ENCODE measurements around the gene CTDSP2. TPM values are rescaled to one million over a fixed set of nuclear protein-coding genes. Genes with fewer than 3 reads are reported as not detected.
"Not testable (repeated sequence)": the region's sequence is repeated elsewhere in the genome, so short reads cannot be mapped to it uniquely, and the experiment has no call there.

The CTDSP2 gene
- polyA plus RNA-seq, 1 of the 3 experiments (the other 2 are of a cell fraction), result 119 TPM

DNA sequence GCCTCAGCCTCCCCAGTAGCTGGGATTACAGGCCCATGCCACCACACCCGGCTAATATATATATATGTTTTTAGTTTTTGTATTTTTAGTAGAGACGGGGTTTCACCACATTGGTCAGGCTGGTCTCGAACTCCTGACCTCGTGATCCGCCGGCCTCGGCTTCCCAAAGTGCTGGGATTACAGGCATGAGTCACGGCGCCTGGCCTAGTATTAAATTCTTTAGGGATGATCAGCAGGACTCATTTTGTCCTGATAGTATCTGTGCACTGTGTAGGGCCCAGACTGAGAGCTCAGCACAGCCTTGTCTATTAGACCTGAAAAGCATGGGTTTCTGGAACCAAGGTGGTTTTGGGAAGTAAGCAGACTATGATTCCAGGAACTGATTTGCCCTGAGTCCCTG lies 34.5 kb upstream of the CTDSP2 start:
- H3F3A ChIP-seq (replicated peaks; ENCODE audit: insufficient read depth); POLR2A ChIA-PET; H3K9ac ChIP-seq; H4K20me1 ChIP-seq (ENCODE audit: insufficient read depth); H3K4me3 ChIP-seq (ENCODE audit: low read depth in 2 of 2, low read length in 1 of 2); H3K27me3 ChIP-seq (ENCODE audit: insufficient read depth); H3K36me3 ChIP-seq (replicated peaks in 1 of 2; ENCODE audit: control insufficient read depth in 1 of 2, insufficient read depth in 2 of 2, low read length in 1 of 2); H3K79me2 ChIP-seq (ENCODE audit: insufficient read depth); H2AFZ ChIP-seq (ENCODE audit: low read depth); H3K4me1 ChIP-seq (ENCODE audit: control insufficient read depth in 1 of 2, insufficient read depth in 2 of 2, low read depth in 1 of 2, low read length in 1 of 2); H3K9me3 ChIP-seq; DNase-seq; H3K9me2 ChIP-seq: not testable (repeated sequence)
- 69% methylated on average over 9 of the region's 9 CpGs for WGBS (ENCODE audit: low lambda C conversion rate)
- CTCF ChIA-PET, result interaction anchor here (0.7 to 1.1 kb wide), 2 partner anchors 15 to 952 kb away, joined by 3 read pairs; no protein-coding TSS in a partner anchor
- H3K27ac ChIP-seq (ENCODE audit: low read depth in 2 of 2, low read length in 1 of 2), result peak overlapping the region; percentile 64 to 66
- 0 out of 2 replicates have a peak, but pooled peaks have one; percentile 21 for TF ChIP-seq TEAD4 (IDR thresholded peaks at IDR 0.05; ENCODE audit: borderline replicate concordance, insufficient read depth)
- peak in 1 of 2 experiments; percentile 21; a peak in 1 of 4 replicates for TF ChIP-seq EP300 (IDR thresholded peaks at IDR 0.05; ENCODE audit: borderline replicate concordance in 1 of 2, low read depth in 1 of 2, low read length in 1 of 2)
- TF ChIP-seq TCF12 (IDR thresholded peaks at IDR 0.05), result peak; percentile 42; the same call in 1 of the 2 replicates
- 0 out of 2 replicates have a peak, but pooled peaks have one; percentile 21 for TF ChIP-seq FOXM1 (IDR thresholded peaks at IDR 0.05; ENCODE audit: low read depth)
- TF ChIP-seq, protein P1, sequence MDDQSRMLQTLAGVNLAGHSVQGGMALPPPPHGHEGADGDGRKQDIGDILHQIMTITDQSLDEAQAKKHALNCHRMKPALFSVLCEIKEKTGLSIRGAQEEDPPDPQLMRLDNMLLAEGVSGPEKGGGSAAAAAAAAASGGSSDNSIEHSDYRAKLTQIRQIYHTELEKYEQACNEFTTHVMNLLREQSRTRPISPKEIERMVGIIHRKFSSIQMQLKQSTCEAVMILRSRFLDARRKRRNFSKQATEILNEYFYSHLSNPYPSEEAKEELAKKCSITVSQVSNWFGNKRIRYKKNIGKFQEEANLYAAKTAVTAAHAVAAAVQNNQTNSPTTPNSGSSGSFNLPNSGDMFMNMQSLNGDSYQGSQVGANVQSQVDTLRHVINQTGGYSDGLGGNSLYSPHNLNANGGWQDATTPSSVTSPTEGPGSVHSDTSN (IDR thresholded peaks at IDR 0.05), result peak; percentile 34; the same call in 1 of the 2 replicates
- peak; percentile 74 for TF ChIP-seq JUND (IDR thresholded peaks at IDR 0.05)
- TF ChIP-seq RXRA (IDR thresholded peaks at IDR 0.05; ENCODE audit: borderline replicate concordance, low read depth), result peak; percentile 79; the same call in 1 of the 2 replicates
- TF ChIP-seq NFIC (IDR thresholded peaks at IDR 0.05; ENCODE audit: borderline replicate concordance), result 0 out of 2 replicates have a peak, but pooled peaks have one; percentile 21
- peak; percentile 75 for TF ChIP-seq FOSL2 (IDR thresholded peaks at IDR 0.05; ENCODE audit: borderline replicate concordance, low read depth)
- H3K4me2 ChIP-seq, result 0 out of 2 replicates have a peak overlapping the region, but pooled peaks have one; percentile 38

DNA sequence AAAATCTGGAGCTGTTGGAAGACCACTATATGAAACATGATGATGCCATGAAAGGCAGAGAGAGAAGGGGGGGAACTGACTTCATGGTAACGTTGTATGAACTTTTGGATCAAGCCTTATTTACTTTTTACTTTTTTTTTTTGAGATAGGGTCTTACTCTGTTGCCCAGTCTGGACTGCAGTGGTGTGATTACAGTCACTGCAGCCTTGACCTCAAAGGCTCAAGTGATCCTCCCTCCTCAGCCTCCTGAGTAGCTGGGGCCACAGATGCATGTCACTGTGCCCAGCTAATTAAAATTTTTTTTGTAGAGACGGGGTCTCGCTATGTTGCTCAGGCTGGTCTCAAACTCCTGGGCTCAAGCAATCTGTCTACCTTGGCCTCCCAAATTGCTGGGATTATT lies 31.3 kb upstream of the CTDSP2 start:
- 91% methylated on average over 3 of the region's 3 CpGs for WGBS (ENCODE audit: low lambda C conversion rate)
- no peaks in the 10 kb centered on the region for H3K79me2 ChIP-seq (ENCODE audit: insufficient read depth)
- peaks cover 7% of the 10 kb centered on the region for H3F3A ChIP-seq (replicated peaks; ENCODE audit: insufficient read depth)
- peaks cover 0 to 6% of the 10 kb centered on the region in 2 experiments; a peak in 2 of 4 replicates for H3K4me1 ChIP-seq (ENCODE audit: control insufficient read depth in 1 of 2, insufficient read depth in 2 of 2, low read depth in 1 of 2, low read length in 1 of 2)
- no peak for DNase-seq
- CTCF ChIA-PET, result interaction anchor here (1.4 kb wide), 1 partner anchor 16 kb away, joined by 4 read pairs; no protein-coding TSS in a partner anchor
- H3K9ac ChIP-seq, result no peak overlapping the region
- no peak overlapping the region for H3K4me2 ChIP-seq
- H3K9me2 ChIP-seq, result no peaks in the 10 kb centered on the region
- no peaks in the 10 kb centered on the region for H3K9me3 ChIP-seq
- H4K20me1 ChIP-seq (ENCODE audit: insufficient read depth), result no peaks in the 10 kb centered on the region
- TF ChIP-seq MAX (IDR thresholded peaks at IDR 0.05; ENCODE audit: low read depth) (no peak), RXRA (IDR thresholded peaks at IDR 0.05; ENCODE audit: borderline replicate concordance, low read depth) (no peak), USF2 (IDR thresholded peaks at IDR 0.05; ENCODE audit: borderline replicate concordance, low read depth, low read length) (no peak), POLR2AphosphoS5 (IDR thresholded peaks at IDR 0.05; ENCODE audit: low read depth, low read length) (no peak), TAF1 (IDR thresholded peaks at IDR 0.05; ENCODE audit: borderline replicate concordance, low read depth, low read length) (no peak), TEAD4 (IDR thresholded peaks at IDR 0.05; ENCODE audit: borderline replicate concordance, insufficient read depth) (no peak), FOXJ3 (CRISPR knock-in tag; IDR thresholded peaks at IDR 0.05) (no peak), NFIC (IDR thresholded peaks at IDR 0.05; ENCODE audit: borderline replicate concordance) (no peak), ELF1 (IDR thresholded peaks at IDR 0.05) (no peak)
- TF ChIP-seq, protein P2, sequence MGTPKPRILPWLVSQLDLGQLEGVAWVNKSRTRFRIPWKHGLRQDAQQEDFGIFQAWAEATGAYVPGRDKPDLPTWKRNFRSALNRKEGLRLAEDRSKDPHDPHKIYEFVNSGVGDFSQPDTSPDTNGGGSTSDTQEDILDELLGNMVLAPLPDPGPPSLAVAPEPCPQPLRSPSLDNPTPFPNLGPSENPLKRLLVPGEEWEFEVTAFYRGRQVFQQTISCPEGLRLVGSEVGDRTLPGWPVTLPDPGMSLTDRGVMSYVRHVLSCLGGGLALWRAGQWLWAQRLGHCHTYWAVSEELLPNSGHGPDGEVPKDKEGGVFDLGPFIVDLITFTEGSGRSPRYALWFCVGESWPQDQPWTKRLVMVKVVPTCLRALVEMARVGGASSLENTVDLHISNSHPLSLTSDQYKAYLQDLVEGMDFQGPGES (IDR thresholded peaks at IDR 0.05; ENCODE audit: low read depth, low read length), result no peak
- no peaks in the 10 kb centered on the region for H3K27me3 ChIP-seq (ENCODE audit: insufficient read depth)
- H3K27ac ChIP-seq (ENCODE audit: low read depth in 2 of 2, low read length in 1 of 2), result no peak overlapping the region
- no peak overlapping the region for H3K4me3 ChIP-seq (ENCODE audit: low read depth in 2 of 2, low read length in 1 of 2)
- H2AFZ ChIP-seq (ENCODE audit: low read depth), result no peak overlapping the region
- POLR2A ChIA-PET, result no interaction called here
- H3K36me3 ChIP-seq (replicated peaks in 1 of 2; ENCODE audit: control insufficient read depth in 1 of 2, insufficient read depth in 2 of 2, low read length in 1 of 2), result no peaks in the 10 kb centered on the region
